GM10248 (cell line): ENCODE measurements around the gene SRSF5.
A peak's percentile ranks its signal among the peaks of the same experiment; 100 is the strongest.
"Not testable (repeated sequence)": the region's sequence is repeated elsewhere in the genome, so short reads cannot be mapped to it uniquely, and the experiment has no call there.

Experiments used
- CTCF ChIA-PET: fragments of 300-600 bp; sonication (Branson Sonifier 250); formaldehyde crosslinking; extraction: SDS; loops from one replicate; lab custom pipeline; 2021; ENCODE audit warnings: antibody characterized with exemption; lab: Yijun Ruan, JAX
- POLR2A ChIA-PET: fragments of 350-650 bp; sonication (Branson Sonifier 250); formaldehyde crosslinking; extraction: SDS; loops from one replicate; lab custom pipeline; 2020; ENCODE audit warnings: antibody characterized with exemption; lab: Yijun Ruan, JAX
- DNase-seq: peaks from one replicate; pipeline ENCODE4 v3.0.0; 2012; ENCODE audit errors: extremely low spot score
- CTCF ChIP-seq: IDR thresholded peaks from 2 replicates; pipeline ENCODE4 v1.5.1; 2012; ENCODE audit warnings: mild to moderate bottlenecking, low read depth; ENCODE audit errors: extremely low read depth, missing control alignments, control extremely low read depth

SRSF5 gene

GRCh38 chr14:69766984-69767368 is at the start of gene SRSF5:
SRSF5 (plus strand) TSS chr14:69767142; CDS start chr14:69768157, 1,015 bp downstream.
- peak; percentile 92 for DNase-seq
- no peak for TF ChIP-seq CTCF
- CTCF ChIA-PET, result interaction anchor here (0.9 to 2.9 kb wide), 4 partner anchors 15 to 246 kb away, joined by 3 to 10 read pairs (median 4); no protein-coding TSS in a partner anchor
- POLR2A ChIA-PET, result interaction anchor here (0.5 to 3.3 kb wide), 8 partner anchors 9 to 901 kb away, joined by 3 to 13 read pairs (median 3); partner anchors contain the start of gene ERH

- DNase-seq, POLR2A ChIA-PET: not testable (repeated sequence)
- CTCF ChIA-PET, result interaction anchor here (1.1 to 3.5 kb wide), 8 partner anchors 8 to 143 kb away, joined by 3 to 13 read pairs (median 4); no protein-coding TSS in a partner anchor
Observed at GRCh38 chr14:69718614-69719013, 48.3 kb upstream of the SRSF5 start.

- DNase-seq, result no peak
- no peak for TF ChIP-seq CTCF
- CTCF ChIA-PET, result interaction anchor here (0.9 to 2.5 kb wide), 7 partner anchors 9 to 139 kb away, joined by 3 to 13 read pairs (median 5); no protein-coding TSS in a partner anchor
- POLR2A ChIA-PET, result no interaction called here
Observed at GRCh38 chr14:69719501-69719951, 47.4 kb upstream of the SRSF5 start.

- ChIA-PET POLR2A (no interaction called here), CTCF (interaction anchor here (1.0 to 2.5 kb wide), 6 partner anchors 10 to 404 kb away, joined by 3 to 13 read pairs (median 3); no protein-coding TSS in a partner anchor)
- DNase-seq, result no peak
- no peak for TF ChIP-seq CTCF
Observed at GRCh38 chr14:69720912-69721311, 46.0 kb upstream of the SRSF5 start.

GRCh38 chr14:69726761-69727511 is 40.0 kb upstream of the SRSF5 start:
- ChIA-PET CTCF (interaction anchor here (0.6 to 7.7 kb wide), 39 partner anchors 10 to 494 kb away, joined by 3 to 72 read pairs (median 4); no protein-coding TSS in a partner anchor), POLR2A (no interaction called here)

GRCh38 chr14:69727860-69728259 is 39.1 kb upstream of the SRSF5 start:
- CTCF ChIA-PET, result interaction anchor here (0.9 to 7.7 kb wide), 21 partner anchors 9 to 253 kb away, joined by 3 to 72 read pairs (median 6); no protein-coding TSS in a partner anchor
- TF ChIP-seq CTCF, result no peak
- POLR2A ChIA-PET, result no interaction called here
- DNase-seq, result no peak

More at GRCh38 chr14:69726761-69727511, 40.0 kb upstream of the SRSF5 start:
- TF ChIP-seq CTCF, result peak; percentile 99
- DNase-seq, result peak; percentile 88

- DNase-seq, POLR2A ChIA-PET: not testable (repeated sequence)
- CTCF ChIA-PET, result interaction anchor here (1.5 to 7.7 kb wide), 2 partner anchors 13 to 147 kb away, joined by 3 to 72 read pairs; no protein-coding TSS in a partner anchor
Observed at GRCh38 chr14:69731919-69732598, 34.9 kb upstream of the SRSF5 start.

- POLR2A ChIA-PET, DNase-seq: not testable (repeated sequence)
- CTCF ChIA-PET, result interaction anchor here (1.0 kb wide), 1 partner anchor 152 kb away, joined by 3 read pairs; no protein-coding TSS in a partner anchor
Observed at GRCh38 chr14:69736405-69736804, 30.5 kb upstream of the SRSF5 start.
